Liver (tissue), 3 donors: ENCODE results near the gene MLXIP.

Experiments used
- CTCF ChIP-seq: fragments of 150-350 bp; IDR thresholded peaks from 2 replicates; pipeline ENCODE4 v1.5.1; 2017; ENCODE audit warnings: improper control_type of control experiment, low read depth, low read length; ENCODE audit not compliant: missing input control
- FOXA2 ChIP-seq: IDR thresholded peaks from 2 replicates; pipeline ENCODE4 v1.6.1; 2016; ENCODE audit warnings: antibody characterized with exemption
- JUND ChIP-seq, 2 donors: IDR thresholded peaks; 2 replicates each; pipeline ENCODE4 v1.6.1; 2016; ENCODE audit warnings: antibody characterized with exemption in 2 of 2
- MAX ChIP-seq: IDR thresholded peaks from 2 replicates; pipeline ENCODE4 v1.6.1; 2016; ENCODE audit warnings: antibody characterized with exemption
- NR2F2 ChIP-seq: IDR thresholded peaks from 2 replicates; pipeline ENCODE4 v1.6.1; 2016; ENCODE audit warnings: antibody characterized with exemption
- RAD21 ChIP-seq, 2 donors: IDR thresholded peaks; 2 replicates each; pipeline ENCODE4 v1.6.1; 2016; ENCODE audit warnings: antibody characterized with exemption in 2 of 2, mild to moderate bottlenecking in 2 of 2
- REST ChIP-seq: IDR thresholded peaks from 2 replicates; pipeline ENCODE4 v1.6.1; 2016; ENCODE audit warnings: antibody characterized with exemption, mild to moderate bottlenecking
- SP1 ChIP-seq: IDR thresholded peaks from 2 replicates; pipeline ENCODE4 v1.6.1; 2018; ENCODE audit warnings: antibody characterized with exemption, mild to moderate bottlenecking
- TAF1 ChIP-seq: conservative IDR thresholded peaks from 2 replicates; pipeline ENCODE4 v1.6.1; 2016; ENCODE audit warnings: antibody characterized with exemption, mild to moderate bottlenecking
- YY1 ChIP-seq: IDR thresholded peaks from 2 replicates; pipeline ENCODE4 v1.6.1; 2016; ENCODE audit warnings: antibody characterized with exemption, mild to moderate bottlenecking
- donor health status: healthy.
- donor health status: healthy.

GRCh38 chr12:122185494-122186082 is 107.0 kb downstream of the MLXIP start:
- TF ChIP-seq CTCF (no peak), JUND (IDR thresholded peaks at IDR 0.05) (no peak), MAX (no peak), RAD21 (IDR thresholded peaks at IDR 0.05) (peak in 1 of 2 donors; percentile 16), TAF1 (no peak), YY1 (peak; percentile 14), NR2F2 (no peak), REST (no peak), SP1 (peak; percentile 86), FOXA2 (no peak)
